Skin of body (tissue), 2 donors: ENCODE data around the gene CORO2B. TPM values are rescaled to one million over a fixed set of nuclear protein-coding genes. Genes with fewer than 3 reads are reported as not detected.
"Not testable (repeated sequence)": the region's sequence is repeated elsewhere in the genome, so short reads cannot be mapped to it uniquely, and the experiment has no call there.

Experiments
- DNase-seq: peaks from one replicate; lab custom pipeline; 2025; lab: John Stamatoyannopoulos, UW
- total RNA-seq: library from RNA; depleted of rRNA; stranded (reverse); fragments of >200 nt; gene quantifications from one replicate; pipeline ENCODE4 v1.2.3, GENCODE V29; 2014

Gene CORO2B
- total RNA-seq, 1 donor from 2014 or later: 2.4 TPM

- no peak for DNase-seq
These were observed 65.5 kb downstream of the CORO2B start for GRCh38 chr15:68644083-68644904.

GRCh38 chr15:68644996-68645395 is 66.2 kb downstream of the CORO2B start:
- no peak for DNase-seq

- DNase-seq: no peak
These were observed 67.4 kb downstream of the CORO2B start for GRCh38 chr15:68646156-68646555.

- DNase-seq: no peak
These were observed 67.9 kb downstream of the CORO2B start for GRCh38 chr15:68646696-68647095.

GRCh38 chr15:68647361-68647760 is 68.6 kb downstream of the CORO2B start:
- not testable (repeated sequence) for DNase-seq

GRCh38 chr15:68650901-68651709 is 72.3 kb downstream of the CORO2B start:
- DNase-seq: no peak

GRCh38 chr15:68651916-68652525 is 73.2 kb downstream of the CORO2B start:
- no peak for DNase-seq

GRCh38 chr15:68653031-68653635 is 74.3 kb downstream of the CORO2B start:
- DNase-seq: no peak

- peak; percentile 18 for DNase-seq
These were observed 75.0 kb downstream of the CORO2B start for GRCh38 chr15:68653801-68654200.

GRCh38 chr15:68654786-68655560 is 76.2 kb downstream of the CORO2B start:
- DNase-seq: no peak

GRCh38 chr15:68655686-68656437 is 77.1 kb downstream of the CORO2B start:
- DNase-seq: no peak

GRCh38 chr15:68656438-68656739 is 77.6 kb downstream of the CORO2B start:
- DNase-seq: no peak

- DNase-seq: no peak
These were observed 79.4 kb downstream of the CORO2B start for GRCh38 chr15:68658151-68658550.

GRCh38 chr15:68658641-68659358 is 80.0 kb downstream of the CORO2B start:
- no peak for DNase-seq

- no peak for DNase-seq
These were observed 84.7 kb downstream of the CORO2B start for GRCh38 chr15:68663526-68663925.

- no peak for DNase-seq
These were observed 87.5 kb downstream of the CORO2B start for GRCh38 chr15:68666120-68666811.

GRCh38 chr15:68666812-68667450 is 88.1 kb downstream of the CORO2B start:
- DNase-seq: no peak

GRCh38 chr15:68667800-68668625 is 89.2 kb downstream of the CORO2B start:
- DNase-seq: no peak
